ENCODE measurements around the gene USP26.
"Not testable (repeated sequence)": the region's sequence is repeated elsewhere in the genome, so short reads cannot be mapped to it uniquely, and the experiment has no call there.

USP26 gene

GRCh38 chrX:132984058-132984650 is 112.8 kb downstream of the USP26 start:
- no peak overlapping the region for H3K27ac ChIP-seq
- no peak for TF ChIP-seq ZFX (IDR thresholded peaks at IDR 0.05; ENCODE audit: borderline replicate concordance)
- TF ChIP-seq, protein P1, sequence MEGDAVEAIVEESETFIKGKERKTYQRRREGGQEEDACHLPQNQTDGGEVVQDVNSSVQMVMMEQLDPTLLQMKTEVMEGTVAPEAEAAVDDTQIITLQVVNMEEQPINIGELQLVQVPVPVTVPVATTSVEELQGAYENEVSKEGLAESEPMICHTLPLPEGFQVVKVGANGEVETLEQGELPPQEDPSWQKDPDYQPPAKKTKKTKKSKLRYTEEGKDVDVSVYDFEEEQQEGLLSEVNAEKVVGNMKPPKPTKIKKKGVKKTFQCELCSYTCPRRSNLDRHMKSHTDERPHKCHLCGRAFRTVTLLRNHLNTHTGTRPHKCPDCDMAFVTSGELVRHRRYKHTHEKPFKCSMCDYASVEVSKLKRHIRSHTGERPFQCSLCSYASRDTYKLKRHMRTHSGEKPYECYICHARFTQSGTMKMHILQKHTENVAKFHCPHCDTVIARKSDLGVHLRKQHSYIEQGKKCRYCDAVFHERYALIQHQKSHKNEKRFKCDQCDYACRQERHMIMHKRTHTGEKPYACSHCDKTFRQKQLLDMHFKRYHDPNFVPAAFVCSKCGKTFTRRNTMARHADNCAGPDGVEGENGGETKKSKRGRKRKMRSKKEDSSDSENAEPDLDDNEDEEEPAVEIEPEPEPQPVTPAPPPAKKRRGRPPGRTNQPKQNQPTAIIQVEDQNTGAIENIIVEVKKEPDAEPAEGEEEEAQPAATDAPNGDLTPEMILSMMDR (IDR thresholded peaks at IDR 0.05), result no peak

DNA sequence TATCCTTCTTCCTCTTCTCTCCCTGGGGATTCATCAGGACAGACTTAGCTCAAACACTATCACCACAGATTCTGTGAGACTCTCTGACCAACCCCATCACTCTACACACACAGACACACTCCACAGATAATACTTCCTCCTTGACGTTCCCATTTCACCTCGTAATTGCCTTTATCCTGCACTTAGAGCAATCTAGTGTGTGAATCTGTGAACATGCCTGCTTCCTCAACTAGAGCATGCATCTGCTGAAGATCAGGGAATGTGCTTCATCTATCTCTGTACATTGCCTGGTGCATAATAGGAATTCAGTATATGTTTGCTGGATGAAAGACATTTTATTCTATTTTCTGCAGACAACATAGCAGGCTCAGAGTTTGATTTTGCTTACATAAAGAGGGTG is 113.4 kb downstream of the USP26 start:
- TF ChIP-seq, protein P1 (IDR thresholded peaks at IDR 0.05), result no peak
- no peak for TF ChIP-seq ZFX (IDR thresholded peaks at IDR 0.05; ENCODE audit: borderline replicate concordance)
- no peak overlapping the region for H3K27ac ChIP-seq

GRCh38 chrX:132980035-132980434 is 116.9 kb downstream of the USP26 start:
- H3K27ac ChIP-seq, result not testable (repeated sequence)
